Brain microvascular endothelial cell (primary cell): ENCODE measurements around the gene RABGGTA.

Source experiments
- DNase-seq: peaks from one replicate; pipeline ENCODE4 v3.0.0-alpha.2; 2020
- H3K27ac ChIP-seq: fragments of 250-450 bp; sonication (Bioruptor Pico); 2 replicates; pipeline ENCODE4 v1.5.1; 2020; ENCODE audit warnings: mild to moderate bottlenecking, moderate library complexity
- H3K27me3 ChIP-seq: fragments of 250-450 bp; sonication (Bioruptor Pico); replicated peaks from 2 replicates; pipeline ENCODE4 v1.5.1; 2020; ENCODE audit warnings: mild to moderate bottlenecking
- H3K36me3 ChIP-seq: fragments of 250-450 bp; sonication (Bioruptor Pico); replicated peaks from 2 replicates; pipeline ENCODE4 v1.5.1; 2020; ENCODE audit warnings: mild to moderate bottlenecking
- H3K4me3 ChIP-seq: 2 replicates; pipeline ENCODE4 v1.5.1; 2011; ENCODE audit warnings: low read depth, mild to moderate bottlenecking, control low read depth, low read length, moderate library complexity
- in situ Hi-C: cut with HindIII; loops from 2 replicates; pipeline ENCODE4 v1.10.0; 2017; ENCODE audit warnings: low sequenced_read_pairs, low pct_ligation_motif_present
- TF ChIP-seq, protein P1 (sequence below): IDR thresholded peaks from 2 replicates; pipeline ENCODE4 v1.5.1; 2011; ENCODE audit warnings: low read depth, mild to moderate bottlenecking, moderate library complexity, low read length, control low read depth, inconsistent platforms; ENCODE audit errors: missing control alignments

RABGGTA gene, protein sequence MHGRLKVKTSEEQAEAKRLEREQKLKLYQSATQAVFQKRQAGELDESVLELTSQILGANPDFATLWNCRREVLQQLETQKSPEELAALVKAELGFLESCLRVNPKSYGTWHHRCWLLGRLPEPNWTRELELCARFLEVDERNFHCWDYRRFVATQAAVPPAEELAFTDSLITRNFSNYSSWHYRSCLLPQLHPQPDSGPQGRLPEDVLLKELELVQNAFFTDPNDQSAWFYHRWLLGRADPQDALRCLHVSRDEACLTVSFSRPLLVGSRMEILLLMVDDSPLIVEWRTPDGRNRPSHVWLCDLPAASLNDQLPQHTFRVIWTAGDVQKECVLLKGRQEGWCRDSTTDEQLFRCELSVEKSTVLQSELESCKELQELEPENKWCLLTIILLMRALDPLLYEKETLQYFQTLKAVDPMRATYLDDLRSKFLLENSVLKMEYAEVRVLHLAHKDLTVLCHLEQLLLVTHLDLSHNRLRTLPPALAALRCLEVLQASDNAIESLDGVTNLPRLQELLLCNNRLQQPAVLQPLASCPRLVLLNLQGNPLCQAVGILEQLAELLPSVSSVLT

DNA sequence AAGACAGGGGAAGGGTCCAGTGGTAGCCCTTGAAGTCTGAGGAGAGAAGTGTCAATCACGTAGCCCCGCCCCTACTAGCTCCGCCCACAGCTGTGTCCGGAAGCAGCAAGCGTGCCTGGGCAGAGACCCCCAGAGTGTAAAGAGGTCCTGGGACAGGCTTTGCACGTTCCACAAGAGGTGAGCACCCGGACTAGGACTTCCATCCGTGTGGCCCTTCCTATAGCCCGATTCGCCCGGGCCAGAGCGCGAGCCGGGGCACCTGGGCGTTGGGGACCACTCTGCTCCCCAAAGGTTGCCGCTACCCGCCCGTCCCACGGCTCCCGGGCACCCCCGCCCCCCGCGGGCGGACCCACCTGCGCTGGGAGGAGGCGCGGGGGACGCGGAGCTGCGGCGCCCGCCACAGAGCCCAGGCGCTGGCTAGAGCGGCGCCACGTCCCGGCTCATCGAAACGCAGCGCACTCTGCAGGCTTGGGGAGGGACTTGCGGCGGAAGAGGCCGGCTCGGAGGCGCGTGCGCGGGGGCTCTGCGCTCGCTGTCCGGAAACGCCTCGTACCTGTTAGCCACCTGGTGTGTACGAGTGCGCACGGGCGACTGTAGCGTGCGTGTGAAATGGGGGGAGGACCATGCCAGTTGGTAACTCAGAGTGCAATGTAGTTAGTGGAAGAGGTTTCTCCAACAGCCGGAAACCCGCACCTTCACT, at the start of gene RABGGTA:
RABGGTA (minus strand) TSS at position 464 of the 700 bp plus-strand sequence. CDS start 482 bp downstream, outside the sequence.
- H3K27me3 ChIP-seq, result no peaks in the 10 kb centered on the region
- TF ChIP-seq, protein P1, sequence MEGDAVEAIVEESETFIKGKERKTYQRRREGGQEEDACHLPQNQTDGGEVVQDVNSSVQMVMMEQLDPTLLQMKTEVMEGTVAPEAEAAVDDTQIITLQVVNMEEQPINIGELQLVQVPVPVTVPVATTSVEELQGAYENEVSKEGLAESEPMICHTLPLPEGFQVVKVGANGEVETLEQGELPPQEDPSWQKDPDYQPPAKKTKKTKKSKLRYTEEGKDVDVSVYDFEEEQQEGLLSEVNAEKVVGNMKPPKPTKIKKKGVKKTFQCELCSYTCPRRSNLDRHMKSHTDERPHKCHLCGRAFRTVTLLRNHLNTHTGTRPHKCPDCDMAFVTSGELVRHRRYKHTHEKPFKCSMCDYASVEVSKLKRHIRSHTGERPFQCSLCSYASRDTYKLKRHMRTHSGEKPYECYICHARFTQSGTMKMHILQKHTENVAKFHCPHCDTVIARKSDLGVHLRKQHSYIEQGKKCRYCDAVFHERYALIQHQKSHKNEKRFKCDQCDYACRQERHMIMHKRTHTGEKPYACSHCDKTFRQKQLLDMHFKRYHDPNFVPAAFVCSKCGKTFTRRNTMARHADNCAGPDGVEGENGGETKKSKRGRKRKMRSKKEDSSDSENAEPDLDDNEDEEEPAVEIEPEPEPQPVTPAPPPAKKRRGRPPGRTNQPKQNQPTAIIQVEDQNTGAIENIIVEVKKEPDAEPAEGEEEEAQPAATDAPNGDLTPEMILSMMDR, result peak; percentile 73
- H3K4me3 ChIP-seq, result peak within 1 kb of the TSS; percentile 93
- H3K36me3 ChIP-seq, result peaks cover 8% of the 10 kb centered on the region
- peak within 1 kb of the TSS; percentile 95 for H3K27ac ChIP-seq
- peak; percentile 63 for DNase-seq
- in situ Hi-C loops, result no loop called here

DNA sequence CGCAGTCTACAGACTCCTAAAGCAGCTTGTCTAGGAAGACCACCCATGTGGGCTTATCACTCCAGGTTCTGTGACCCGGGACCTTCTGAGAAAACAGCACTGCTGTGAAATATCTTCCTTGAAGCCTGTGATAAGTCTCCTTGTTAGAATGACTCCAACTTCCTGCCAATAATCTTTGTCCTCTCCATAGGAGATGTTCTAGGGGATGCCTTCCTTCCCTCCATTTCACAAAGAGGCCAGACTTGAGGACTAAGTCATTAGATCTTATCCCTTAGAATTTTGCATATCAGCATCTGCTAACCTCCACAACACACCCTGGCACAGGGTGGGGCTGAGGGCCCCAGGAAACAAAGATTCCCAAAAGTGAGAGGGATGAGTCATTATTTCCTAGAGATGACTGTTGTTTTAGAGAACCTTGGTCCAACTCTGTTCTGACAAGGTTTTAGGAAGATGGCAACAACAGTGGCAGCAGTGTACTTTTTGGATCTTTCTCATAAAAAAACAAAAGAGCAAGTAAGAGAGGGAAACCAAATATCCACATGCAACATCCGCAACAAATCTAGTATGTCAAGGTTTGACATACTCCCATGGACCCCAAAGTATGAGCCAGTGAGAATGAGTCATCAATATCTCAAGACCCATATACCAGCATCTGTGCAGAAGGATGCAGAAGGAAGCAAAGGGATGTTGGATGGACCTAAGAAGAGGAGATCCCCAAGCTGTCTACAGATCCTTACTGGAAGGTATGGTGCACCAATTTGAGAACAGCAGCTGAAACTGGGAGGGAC, 45.9 kb upstream of the RABGGTA start:
- DNase-seq, result no peak
- TF ChIP-seq, protein P1, result no peak
- Histone ChIP-seq H3K4me3 (no peak overlapping the region), H3K27me3 (no peaks in the 10 kb centered on the region), H3K27ac (no peak overlapping the region), H3K36me3 (no peaks in the 10 kb centered on the region)
- in situ Hi-C loops, result no loop called here

DNA sequence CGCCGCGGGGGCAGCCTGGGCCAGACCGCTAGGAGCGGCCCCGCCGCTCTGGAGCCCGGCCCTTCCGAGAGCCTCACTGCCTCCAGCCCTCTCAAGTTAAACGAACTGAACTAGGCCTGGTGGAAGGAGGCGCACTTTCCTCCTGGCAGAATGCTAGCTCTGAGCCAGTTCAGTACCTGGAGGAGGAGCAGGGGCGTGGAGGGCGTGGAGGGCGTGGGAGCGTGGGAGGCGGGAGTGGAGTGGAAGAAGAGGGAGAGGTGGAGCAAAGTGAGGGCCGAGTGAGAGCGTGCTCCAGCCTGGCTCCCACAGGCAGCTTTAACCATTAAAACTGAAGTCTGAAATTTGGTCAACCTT, 45.2 kb upstream of the RABGGTA start:
- TF ChIP-seq, protein P1, result no peak
- DNase-seq, result no peak
- no peaks in the 10 kb centered on the region for H3K27me3 ChIP-seq
- no peaks in the 10 kb centered on the region for H3K36me3 ChIP-seq
- in situ Hi-C loops, result no loop called here
- H3K4me3 ChIP-seq, result no peak overlapping the region
- no peak overlapping the region for H3K27ac ChIP-seq

DNA sequence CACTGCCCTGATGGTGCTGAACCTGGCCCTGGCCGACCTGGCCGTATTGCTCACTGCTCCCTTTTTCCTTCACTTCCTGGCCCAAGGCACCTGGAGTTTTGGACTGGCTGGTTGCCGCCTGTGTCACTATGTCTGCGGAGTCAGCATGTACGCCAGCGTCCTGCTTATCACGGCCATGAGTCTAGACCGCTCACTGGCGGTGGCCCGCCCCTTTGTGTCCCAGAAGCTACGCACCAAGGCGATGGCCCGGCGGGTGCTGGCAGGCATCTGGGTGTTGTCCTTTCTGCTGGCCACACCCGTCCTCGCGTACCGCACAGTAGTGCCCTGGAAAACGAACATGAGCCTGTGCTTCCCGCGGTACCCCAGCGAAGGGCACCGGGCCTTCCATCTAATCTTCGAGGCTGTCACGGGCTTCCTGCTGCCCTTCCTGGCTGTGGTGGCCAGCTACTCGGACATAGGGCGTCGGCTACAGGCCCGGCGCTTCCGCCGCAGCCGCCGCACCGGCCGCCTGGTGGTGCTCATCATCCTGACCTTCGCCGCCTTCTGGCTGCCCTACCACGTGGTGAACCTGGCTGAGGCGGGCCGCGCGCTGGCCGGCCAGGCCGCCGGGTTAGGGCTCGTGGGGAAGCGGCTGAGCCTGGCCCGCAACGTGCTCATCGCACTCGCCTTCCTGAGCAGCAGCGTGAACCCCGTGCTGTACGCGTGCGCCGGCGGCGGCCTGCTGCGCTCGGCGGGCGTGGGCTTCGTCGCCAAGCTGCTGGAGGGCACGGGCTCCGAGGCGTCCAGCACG, 44.6 kb upstream of the RABGGTA start:
- Histone ChIP-seq H3K4me3 (no peak overlapping the region), H3K27ac (no peak overlapping the region), H3K27me3 (no peaks in the 10 kb centered on the region), H3K36me3 (no peaks in the 10 kb centered on the region)
- TF ChIP-seq, protein P1, result peak; percentile 25
- DNase-seq, result no peak
- in situ Hi-C loops, result no loop called here

DNA sequence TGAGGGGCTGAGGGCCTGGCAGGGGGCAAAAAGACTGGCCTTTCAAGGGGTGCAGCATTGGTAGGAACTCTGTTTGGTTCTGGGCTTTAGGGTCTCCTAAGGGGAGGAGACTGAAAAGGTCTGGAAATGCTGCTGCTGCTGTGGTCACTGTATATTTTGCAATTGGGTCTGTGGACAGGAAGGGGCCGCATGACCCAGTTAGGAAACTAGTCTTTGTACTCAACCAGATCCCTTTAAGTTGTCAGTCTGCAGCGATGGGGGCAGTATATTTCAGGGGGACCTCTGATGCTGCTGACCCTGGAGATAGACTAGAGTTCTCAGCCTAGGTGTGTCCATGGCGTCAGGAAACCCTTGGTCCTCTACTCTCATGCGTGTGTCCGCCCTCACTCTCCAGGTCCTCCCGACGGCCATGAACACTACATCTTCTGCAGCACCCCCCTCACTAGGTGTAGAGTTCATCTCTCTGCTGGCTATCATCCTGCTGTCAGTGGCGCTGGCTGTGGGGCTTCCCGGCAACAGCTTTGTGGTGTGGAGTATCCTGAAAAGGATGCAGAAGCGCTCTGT, 43.9 kb upstream of the RABGGTA start:
- TF ChIP-seq, protein P1, result no peak
- Histone ChIP-seq H3K27ac (no peak overlapping the region), H3K36me3 (no peaks in the 10 kb centered on the region), H3K4me3 (no peak overlapping the region), H3K27me3 (no peaks in the 10 kb centered on the region)
- DNase-seq, result no peak
- in situ Hi-C loops, result no loop called here
